ENCODE measurements around the gene IL15. TPM values are rescaled to one million over a fixed set of nuclear protein-coding genes. Genes with fewer than 3 reads are reported as not detected.

Gene IL15
- polyA plus RNA-seq, 1 experiment, result 5.5 TPM

DNA sequence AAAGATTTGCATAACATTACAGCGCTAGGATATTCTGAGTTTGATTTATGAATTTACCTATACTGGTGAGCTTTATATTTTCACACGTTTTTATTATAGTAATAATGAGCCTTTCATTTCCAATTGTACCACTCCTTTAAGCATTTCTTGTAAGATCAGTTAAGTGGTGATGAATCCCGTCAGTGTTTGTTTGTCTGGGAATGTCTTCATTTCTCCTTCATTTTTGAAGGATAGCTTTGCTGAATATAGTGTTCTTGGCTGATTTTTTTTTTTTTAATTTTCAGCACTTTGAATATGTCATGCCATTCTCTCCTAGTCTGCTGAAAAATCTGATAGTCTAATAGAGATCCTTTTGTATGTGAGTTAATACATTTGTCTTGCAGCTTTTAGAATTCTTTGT is 70.1 kb downstream of the IL15 start:
- no peaks in the 10 kb centered on the region for H3K36me3 ChIP-seq (ENCODE audit: control insufficient read depth, insufficient read depth, low read length)

DNA sequence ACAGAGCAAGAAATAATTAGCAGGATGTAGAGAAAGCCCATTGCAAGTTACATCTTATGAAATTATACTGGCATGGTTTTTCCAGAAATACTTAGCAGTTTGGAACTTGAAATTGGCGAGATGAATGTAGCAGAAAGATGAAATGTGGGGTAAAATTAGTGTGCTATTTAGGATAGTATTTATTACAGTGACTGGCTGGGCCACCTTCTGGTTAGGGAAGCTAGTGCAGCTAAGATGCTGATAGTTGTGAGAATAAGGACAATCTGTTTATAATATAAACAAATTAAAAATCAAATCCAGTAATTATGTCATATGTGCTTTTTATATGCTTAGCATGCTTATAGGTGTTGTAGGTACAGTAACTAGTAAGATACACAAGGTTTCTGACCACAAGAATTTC is 74.8 kb downstream of the IL15 start:
- TF ChIP-seq, protein P1, sequence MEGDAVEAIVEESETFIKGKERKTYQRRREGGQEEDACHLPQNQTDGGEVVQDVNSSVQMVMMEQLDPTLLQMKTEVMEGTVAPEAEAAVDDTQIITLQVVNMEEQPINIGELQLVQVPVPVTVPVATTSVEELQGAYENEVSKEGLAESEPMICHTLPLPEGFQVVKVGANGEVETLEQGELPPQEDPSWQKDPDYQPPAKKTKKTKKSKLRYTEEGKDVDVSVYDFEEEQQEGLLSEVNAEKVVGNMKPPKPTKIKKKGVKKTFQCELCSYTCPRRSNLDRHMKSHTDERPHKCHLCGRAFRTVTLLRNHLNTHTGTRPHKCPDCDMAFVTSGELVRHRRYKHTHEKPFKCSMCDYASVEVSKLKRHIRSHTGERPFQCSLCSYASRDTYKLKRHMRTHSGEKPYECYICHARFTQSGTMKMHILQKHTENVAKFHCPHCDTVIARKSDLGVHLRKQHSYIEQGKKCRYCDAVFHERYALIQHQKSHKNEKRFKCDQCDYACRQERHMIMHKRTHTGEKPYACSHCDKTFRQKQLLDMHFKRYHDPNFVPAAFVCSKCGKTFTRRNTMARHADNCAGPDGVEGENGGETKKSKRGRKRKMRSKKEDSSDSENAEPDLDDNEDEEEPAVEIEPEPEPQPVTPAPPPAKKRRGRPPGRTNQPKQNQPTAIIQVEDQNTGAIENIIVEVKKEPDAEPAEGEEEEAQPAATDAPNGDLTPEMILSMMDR (IDR thresholded peaks at IDR 0.05; ENCODE audit: insufficient read depth, low read depth, low read length), result peak; percentile 67
- H3K27me3 ChIP-seq (ENCODE audit: control insufficient read depth, insufficient read depth, low read length), result no peaks in the 10 kb centered on the region
- POLR2A ChIA-PET, result no interaction called here
- no peak overlapping the region for H3K4me3 ChIP-seq (ENCODE audit: low read depth, low read length)
- DNase-seq (ENCODE audit: low read depth), result no peak
- CTCF ChIA-PET, result interaction anchor here (0.9 to 2.1 kb wide), 5 partner anchors 74 to 357 kb away, joined by 3 to 6 read pairs (median 4); no protein-coding TSS in a partner anchor
- H3K36me3 ChIP-seq (ENCODE audit: control insufficient read depth, insufficient read depth, low read length), result no peaks in the 10 kb centered on the region

More for the DNA sequence above, 70.1 kb downstream of the IL15 start:
- ChIA-PET CTCF (no interaction called here), POLR2A (no interaction called here)
- TF ChIP-seq, protein P1 (IDR thresholded peaks at IDR 0.05; ENCODE audit: insufficient read depth, low read depth, low read length), result no peak
- Histone ChIP-seq H3K27me3 (ENCODE audit: control insufficient read depth, insufficient read depth, low read length) (no peaks in the 10 kb centered on the region), H3K4me3 (ENCODE audit: low read depth, low read length) (no peak overlapping the region)
- no peak for DNase-seq (ENCODE audit: low read depth)

DNA sequence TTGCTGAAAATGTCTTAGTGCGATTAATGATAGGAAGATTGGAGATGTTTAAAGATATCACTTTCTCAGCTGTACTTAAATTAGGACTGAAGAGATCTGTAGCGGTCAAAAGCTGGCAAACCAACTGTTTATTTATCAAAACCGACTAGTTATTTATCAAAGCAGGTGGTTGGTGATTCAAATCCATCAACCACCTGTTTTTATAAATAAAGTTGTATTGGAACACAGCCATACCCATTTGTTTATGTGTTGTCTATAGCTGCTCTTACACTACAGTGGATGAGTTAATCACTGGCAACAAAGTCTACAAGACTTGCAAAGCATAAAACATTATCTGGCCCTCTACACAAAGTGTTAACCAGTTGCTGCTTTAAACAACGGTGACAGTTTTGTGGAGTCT is 76.8 kb downstream of the IL15 start:
- TF ChIP-seq, protein P1 (IDR thresholded peaks at IDR 0.05; ENCODE audit: insufficient read depth, low read depth, low read length), result no peak
- ChIA-PET POLR2A (interaction anchor here (0.7 kb wide), 1 partner anchor 384 kb away, joined by 3 read pairs; no protein-coding TSS in a partner anchor), CTCF (interaction anchor here (1.9 to 2.1 kb wide), 2 partner anchors 76 to 338 kb away, joined by 4 to 6 read pairs; no protein-coding TSS in a partner anchor)
- Histone ChIP-seq H3K4me3 (ENCODE audit: low read depth, low read length) (no peak overlapping the region), H3K36me3 (ENCODE audit: control insufficient read depth, insufficient read depth, low read length) (no peaks in the 10 kb centered on the region), H3K27me3 (ENCODE audit: control insufficient read depth, insufficient read depth, low read length) (no peaks in the 10 kb centered on the region)
- no peak for DNase-seq (ENCODE audit: low read depth)

DNA sequence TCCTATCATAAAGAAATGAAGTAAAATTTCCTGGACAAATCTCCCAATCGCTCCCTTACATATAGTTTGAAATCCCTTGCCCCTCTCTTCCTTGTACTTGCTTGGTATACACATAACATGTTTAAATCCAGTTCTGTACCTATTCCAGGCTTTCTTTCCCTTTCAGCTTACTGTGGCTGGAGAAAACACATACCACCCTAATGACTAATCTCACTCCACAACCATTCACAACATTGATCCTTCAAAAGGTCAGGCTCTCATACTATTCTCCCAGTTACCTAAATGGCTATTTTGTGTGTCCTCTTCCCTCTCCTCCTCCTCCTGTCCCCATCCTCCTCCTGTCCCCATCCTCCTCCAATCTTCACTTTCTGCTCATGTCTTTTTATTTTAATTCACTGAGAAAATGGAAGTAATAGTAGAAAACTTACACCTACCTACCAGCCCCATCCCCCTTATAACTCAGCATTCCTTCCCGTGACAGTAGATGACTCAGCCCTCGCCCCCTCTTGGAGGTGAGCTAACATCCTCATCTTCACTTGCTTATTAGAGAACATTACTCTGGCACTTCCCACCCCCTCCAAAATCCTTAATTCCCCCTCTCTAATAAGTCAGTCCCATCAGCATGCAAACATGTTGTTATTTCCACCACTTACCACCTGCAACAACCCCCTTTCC is 77.5 kb downstream of the IL15 start:
- TF ChIP-seq, protein P1 (IDR thresholded peaks at IDR 0.05; ENCODE audit: insufficient read depth, low read depth, low read length), result no peak
- Histone ChIP-seq H3K27me3 (ENCODE audit: control insufficient read depth, insufficient read depth, low read length) (no peaks in the 10 kb centered on the region), H3K4me3 (ENCODE audit: low read depth, low read length) (no peak overlapping the region), H3K36me3 (ENCODE audit: control insufficient read depth, insufficient read depth, low read length) (no peaks in the 10 kb centered on the region)
- CTCF ChIA-PET, result interaction anchor here (0.6 kb wide), 1 partner anchor 60 kb away, joined by 3 read pairs; no protein-coding TSS in a partner anchor
- DNase-seq (ENCODE audit: low read depth), result no peak
- POLR2A ChIA-PET, result no interaction called here

DNA sequence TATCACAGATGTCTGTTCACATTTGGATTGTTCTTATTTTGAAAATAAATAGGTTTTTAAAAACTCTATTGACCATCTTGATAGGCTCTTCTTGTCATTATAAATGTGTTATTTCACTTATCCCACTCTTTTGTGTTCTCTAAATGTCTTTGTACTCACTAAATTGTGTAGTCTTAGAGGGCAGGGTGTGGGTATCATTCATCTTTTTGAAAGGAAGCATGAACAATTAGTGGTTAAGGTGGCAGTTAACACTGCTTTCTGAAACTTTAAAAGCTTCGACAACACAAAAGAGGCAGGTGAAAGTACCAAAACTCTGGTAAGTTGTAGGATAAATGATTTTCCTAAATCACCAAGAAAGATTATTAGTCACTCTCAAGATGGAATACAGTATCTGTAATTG is 83.2 kb downstream of the IL15 start:
- Histone ChIP-seq H3K27me3 (ENCODE audit: control insufficient read depth, insufficient read depth, low read length) (no peaks in the 10 kb centered on the region), H3K36me3 (ENCODE audit: control insufficient read depth, insufficient read depth, low read length) (no peaks in the 10 kb centered on the region; the same call in 1 of the 2 replicates), H3K4me3 (ENCODE audit: low read depth, low read length) (no peak overlapping the region)
- no peak for DNase-seq (ENCODE audit: low read depth)
- POLR2A ChIA-PET, result no interaction called here
- CTCF ChIA-PET, result no interaction called here
- TF ChIP-seq, protein P1 (IDR thresholded peaks at IDR 0.05; ENCODE audit: insufficient read depth, low read depth, low read length), result no peak
